ENCODE measurements around the gene LRCH1. TPM values are rescaled to one million over a fixed set of nuclear protein-coding genes. Genes with fewer than 3 reads are reported as not detected.

LRCH1 gene
- total and polyA plus RNA-seq, 2 of the 13 experiments (the other 11 are each of a cell fraction or from before 2014, with no cell fraction given) = 4.1 to 12.6 TPM

DNA sequence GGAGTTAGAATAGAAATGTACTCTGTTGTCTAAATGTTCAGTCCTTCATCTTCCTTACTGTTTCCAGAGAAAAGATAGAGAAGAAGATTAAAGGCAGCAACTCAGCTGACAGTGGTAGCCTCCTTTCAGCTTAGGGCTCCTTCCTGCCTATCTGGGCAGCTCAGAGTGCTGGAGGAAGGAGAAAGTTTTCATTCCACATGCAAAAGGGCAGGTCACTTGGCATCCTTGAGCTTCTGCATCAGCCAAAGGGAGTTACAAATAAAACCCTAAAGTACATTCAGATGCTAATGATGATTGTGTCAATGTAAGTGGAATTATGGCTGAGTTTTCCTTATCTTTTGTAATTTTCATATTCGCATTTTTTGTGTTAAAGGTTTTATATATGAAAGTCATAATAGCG is 185.1 kb downstream of the LRCH1 start (continued):
- TF ChIP-seq, protein P1, sequence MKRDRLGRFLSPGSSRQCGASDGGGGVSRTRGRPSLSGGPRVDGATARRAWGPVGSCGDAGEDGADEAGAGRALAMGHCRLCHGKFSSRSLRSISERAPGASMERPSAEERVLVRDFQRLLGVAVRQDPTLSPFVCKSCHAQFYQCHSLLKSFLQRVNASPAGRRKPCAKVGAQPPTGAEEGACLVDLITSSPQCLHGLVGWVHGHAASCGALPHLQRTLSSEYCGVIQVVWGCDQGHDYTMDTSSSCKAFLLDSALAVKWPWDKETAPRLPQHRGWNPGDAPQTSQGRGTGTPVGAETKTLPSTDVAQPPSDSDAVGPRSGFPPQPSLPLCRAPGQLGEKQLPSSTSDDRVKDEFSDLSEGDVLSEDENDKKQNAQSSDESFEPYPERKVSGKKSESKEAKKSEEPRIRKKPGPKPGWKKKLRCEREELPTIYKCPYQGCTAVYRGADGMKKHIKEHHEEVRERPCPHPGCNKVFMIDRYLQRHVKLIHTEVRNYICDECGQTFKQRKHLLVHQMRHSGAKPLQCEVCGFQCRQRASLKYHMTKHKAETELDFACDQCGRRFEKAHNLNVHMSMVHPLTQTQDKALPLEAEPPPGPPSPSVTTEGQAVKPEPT (CRISPR knock-in tag; IDR thresholded peaks at IDR 0.05; ENCODE audit: low read depth) = no peak
- TF ChIP-seq, protein P2, sequence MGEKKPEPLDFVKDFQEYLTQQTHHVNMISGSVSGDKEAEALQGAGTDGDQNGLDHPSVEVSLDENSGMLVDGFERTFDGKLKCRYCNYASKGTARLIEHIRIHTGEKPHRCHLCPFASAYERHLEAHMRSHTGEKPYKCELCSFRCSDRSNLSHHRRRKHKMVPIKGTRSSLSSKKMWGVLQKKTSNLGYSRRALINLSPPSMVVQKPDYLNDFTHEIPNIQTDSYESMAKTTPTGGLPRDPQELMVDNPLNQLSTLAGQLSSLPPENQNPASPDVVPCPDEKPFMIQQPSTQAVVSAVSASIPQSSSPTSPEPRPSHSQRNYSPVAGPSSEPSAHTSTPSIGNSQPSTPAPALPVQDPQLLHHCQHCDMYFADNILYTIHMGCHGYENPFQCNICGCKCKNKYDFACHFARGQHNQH (CRISPR knock-in tag; IDR thresholded peaks at IDR 0.05) = no peak
- no peak for TF ChIP-seq PHF20 (CRISPR knock-in tag; IDR thresholded peaks at IDR 0.05)

DNA sequence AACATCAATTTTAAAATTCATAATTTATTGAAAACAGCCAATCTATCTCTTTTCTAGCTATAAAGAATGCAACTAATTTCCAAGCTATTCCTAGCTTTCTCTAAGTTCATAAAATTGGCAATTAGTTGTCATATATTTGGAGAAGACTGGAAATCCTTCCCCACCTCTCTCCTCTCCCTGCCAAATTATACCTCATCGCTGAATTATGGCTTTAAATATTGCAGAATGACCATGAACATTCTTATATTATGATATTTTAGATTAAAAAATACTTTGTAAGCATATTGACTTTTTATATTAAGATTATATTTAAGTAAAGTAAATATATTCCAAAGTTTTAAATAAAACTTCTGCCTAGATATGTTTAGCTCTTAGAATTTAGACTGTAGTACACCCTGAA is 185.8 kb downstream of the LRCH1 start:
- in situ Hi-C loops (cut with HindIII; ENCODE audit: extremely low pct_ligation_motif_present, low pct_unique_long_range_greater_than_20kb) (no loop called here), intact Hi-C loops (cut with micrococcal nuclease; ENCODE audit: unreplicated experiment) (no loop called here)
- Histone ChIP-seq H3K4me3 (replicated peaks in 1 of 3; ENCODE audit: insufficient read depth in 1 of 3, low read depth in 2 of 3, low read length in 3 of 3) (no peak overlapping the region), H3K4me1 (ENCODE audit: insufficient read depth, low read length) (no peaks in the 10 kb centered on the region), H3K9ac (ENCODE audit: insufficient read depth, low read depth, low read length) (no peak overlapping the region), H3K79me2 (ENCODE audit: insufficient read depth, low read length) (no peaks in the 10 kb centered on the region), H3K27me3 (ENCODE audit: control insufficient read depth in 1 of 2, insufficient read depth in 2 of 2, low read length in 2 of 2) (no peaks in the 10 kb centered on the region), H3K4me2 (ENCODE audit: low read depth, low read length) (no peak overlapping the region), H3K9me3 (ENCODE audit: low read length) (no peaks in the 10 kb centered on the region), H3K27ac (ENCODE audit: extremely low read length, insufficient read depth, low read length) (no peak overlapping the region), H3K36me3 (replicated peaks in 1 of 2; ENCODE audit: control insufficient read depth in 1 of 2, insufficient read depth in 2 of 2, low read length in 2 of 2) (peaks cover 2 to 16% of the 10 kb centered on the region in 2 experiments; a peak in 3 of 5 replicates), H2AFZ (ENCODE audit: low read length) (no peak overlapping the region), H4K20me1 (ENCODE audit: insufficient read depth, low read length) (no peaks in the 10 kb centered on the region)
- 96% methylated on average over 1 of the region's 1 CpG for WGBS (ENCODE audit: low lambda C conversion rate)
- ATAC-seq = no peak
- ChIA-PET CTCF (ENCODE audit: low intra/inter-chr PET ratio, low total read pairs) (no interaction called here), POLR2A (no interaction called here)
- no peak for DNase-seq (ENCODE audit: low spot score)
- TF ChIP-seq ZFX (CRISPR knock-in tag; IDR thresholded peaks at IDR 0.05; ENCODE audit: low read depth) = no peak
- BruUV-seq (replicated peaks) = no TSS peak
- no peak for FAIRE-seq

Data from HepG2 (cell line).